ENCODE results near the gene RAP1GAP2. TPM values are rescaled to one million over a fixed set of nuclear protein-coding genes. Genes with fewer than 3 reads are reported as not detected.

RAP1GAP2 gene
- total RNA-seq, 2 experiments from 2014 or later = 11.3 to 28.2 TPM

DNA sequence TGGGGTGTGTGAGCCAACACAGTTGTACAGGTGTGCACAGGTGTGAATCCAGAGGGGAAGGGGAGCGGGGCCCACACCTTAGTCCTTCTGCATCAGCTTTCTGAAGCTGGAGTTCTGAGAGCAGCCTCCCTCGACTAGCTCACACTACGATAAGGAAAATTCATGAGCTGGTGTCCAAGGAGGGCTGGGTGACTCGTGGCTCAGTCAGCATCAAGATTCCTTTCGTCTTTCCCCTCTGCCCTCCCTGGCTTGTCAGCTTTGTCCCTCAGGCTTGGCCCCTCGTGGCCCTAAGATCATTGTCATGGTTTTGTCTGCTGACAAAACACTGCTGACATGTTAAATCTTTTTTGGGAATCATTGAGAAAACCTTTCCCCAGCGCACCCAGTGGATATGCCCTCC lies 219.7 kb downstream of the RAP1GAP2 start:
- no peak overlapping the region for H2AFZ ChIP-seq (ENCODE audit: low read length)
- no peaks in the 10 kb centered on the region for H3K9me2 ChIP-seq (ENCODE audit: insufficient read depth, low read length)
- no peaks in the 10 kb centered on the region for H3K79me2 ChIP-seq (ENCODE audit: insufficient read depth, low read depth, low read length)
- no peak overlapping the region for H3K4me2 ChIP-seq (ENCODE audit: low read length)
- H3K9me3 ChIP-seq (ENCODE audit: low read length) = no peaks in the 10 kb centered on the region
- H3K36me3 ChIP-seq (ENCODE audit: insufficient read depth, low read length) = peaks cover 59% of the 10 kb centered on the region
- peaks cover 4% of the 10 kb centered on the region for H3K4me1 ChIP-seq (ENCODE audit: insufficient read depth, low read length, poor library complexity, severe bottlenecking)
- ChIA-PET CTCF (ENCODE audit: unreplicated experiment) (interaction anchor here (0.6 kb wide), 1 partner anchor 85 kb away, joined by 3 read pairs; no protein-coding TSS in a partner anchor), POLR2A (no interaction called here)
- intact Hi-C loops (cut with micrococcal nuclease; ENCODE audit: unreplicated experiment) = no loop called here
- H3K27ac ChIP-seq (ENCODE audit: low read depth, low read length, poor library complexity, severe bottlenecking) = no peak overlapping the region
- no peak overlapping the region for H3K4me3 ChIP-seq (ENCODE audit: low read depth, low read length, poor library complexity, severe bottlenecking)
- no peaks in the 10 kb centered on the region for H4K20me1 ChIP-seq (ENCODE audit: insufficient read depth, low read length)
- DNase-seq (ENCODE audit: low spot score) = no peak
- no TSS peak for BruUV-seq (replicated peaks)
- TF ChIP-seq, protein P1, sequence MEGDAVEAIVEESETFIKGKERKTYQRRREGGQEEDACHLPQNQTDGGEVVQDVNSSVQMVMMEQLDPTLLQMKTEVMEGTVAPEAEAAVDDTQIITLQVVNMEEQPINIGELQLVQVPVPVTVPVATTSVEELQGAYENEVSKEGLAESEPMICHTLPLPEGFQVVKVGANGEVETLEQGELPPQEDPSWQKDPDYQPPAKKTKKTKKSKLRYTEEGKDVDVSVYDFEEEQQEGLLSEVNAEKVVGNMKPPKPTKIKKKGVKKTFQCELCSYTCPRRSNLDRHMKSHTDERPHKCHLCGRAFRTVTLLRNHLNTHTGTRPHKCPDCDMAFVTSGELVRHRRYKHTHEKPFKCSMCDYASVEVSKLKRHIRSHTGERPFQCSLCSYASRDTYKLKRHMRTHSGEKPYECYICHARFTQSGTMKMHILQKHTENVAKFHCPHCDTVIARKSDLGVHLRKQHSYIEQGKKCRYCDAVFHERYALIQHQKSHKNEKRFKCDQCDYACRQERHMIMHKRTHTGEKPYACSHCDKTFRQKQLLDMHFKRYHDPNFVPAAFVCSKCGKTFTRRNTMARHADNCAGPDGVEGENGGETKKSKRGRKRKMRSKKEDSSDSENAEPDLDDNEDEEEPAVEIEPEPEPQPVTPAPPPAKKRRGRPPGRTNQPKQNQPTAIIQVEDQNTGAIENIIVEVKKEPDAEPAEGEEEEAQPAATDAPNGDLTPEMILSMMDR (conservative IDR thresholded peaks at IDR 0.05; ENCODE audit: low read length) = no peak
- TF ChIP-seq EZH2phosphoT487 (IDR thresholded peaks at IDR 0.05; ENCODE audit: borderline replicate concordance, low read depth, low read length) = no peak

DNA sequence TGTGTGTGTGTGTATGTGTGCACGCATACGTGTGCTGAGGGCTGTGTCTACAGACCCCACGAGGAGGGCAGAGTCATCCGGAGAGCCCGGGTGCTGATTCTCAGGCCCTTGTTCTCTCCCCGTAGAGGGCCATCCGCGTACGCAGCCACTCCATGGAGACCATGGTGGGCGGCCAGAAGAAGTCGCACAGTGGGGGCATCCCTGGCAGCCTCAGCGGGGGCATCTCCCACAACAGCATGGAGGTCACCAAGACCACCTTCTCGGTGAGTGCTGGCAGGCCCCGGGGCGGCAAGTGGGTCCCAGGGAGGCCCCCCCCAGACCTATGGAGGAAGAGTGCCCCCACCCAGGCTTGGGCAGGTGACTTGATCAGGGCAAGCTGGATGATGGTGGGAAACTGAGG lies 221.7 kb downstream of the RAP1GAP2 start:
- intact Hi-C loops (cut with micrococcal nuclease; ENCODE audit: unreplicated experiment) = no loop called here
- Histone ChIP-seq H3K27ac (ENCODE audit: low read depth, low read length, poor library complexity, severe bottlenecking) (no peak overlapping the region), H3K4me1 (ENCODE audit: insufficient read depth, low read length, poor library complexity, severe bottlenecking) (no peaks in the 10 kb centered on the region), H4K20me1 (ENCODE audit: insufficient read depth, low read length) (no peaks in the 10 kb centered on the region), H3K79me2 (ENCODE audit: insufficient read depth, low read depth, low read length) (no peaks in the 10 kb centered on the region), H2AFZ (ENCODE audit: low read length) (no peak overlapping the region), H3K36me3 (ENCODE audit: insufficient read depth, low read length) (peaks cover 62% of the 10 kb centered on the region), H3K4me3 (ENCODE audit: low read depth, low read length, poor library complexity, severe bottlenecking) (no peak overlapping the region), H3K4me2 (ENCODE audit: low read length) (no peak overlapping the region), H3K9me2 (ENCODE audit: insufficient read depth, low read length) (no peaks in the 10 kb centered on the region), H3K9me3 (ENCODE audit: low read length) (peaks cover 10% of the 10 kb centered on the region; the same call in 1 of the 2 replicates)
- TF ChIP-seq, protein P1 (conservative IDR thresholded peaks at IDR 0.05; ENCODE audit: low read length) = no peak
- no peak for TF ChIP-seq EZH2phosphoT487 (IDR thresholded peaks at IDR 0.05; ENCODE audit: borderline replicate concordance, low read depth, low read length)
- ChIA-PET POLR2A (interaction anchor here (0.6 kb wide), 1 partner anchor 117 kb away, joined by 3 read pairs; no protein-coding TSS in a partner anchor), CTCF (ENCODE audit: unreplicated experiment) (no interaction called here)
- no TSS peak for BruUV-seq (replicated peaks)
- DNase-seq (ENCODE audit: low spot score) = no peak

DNA sequence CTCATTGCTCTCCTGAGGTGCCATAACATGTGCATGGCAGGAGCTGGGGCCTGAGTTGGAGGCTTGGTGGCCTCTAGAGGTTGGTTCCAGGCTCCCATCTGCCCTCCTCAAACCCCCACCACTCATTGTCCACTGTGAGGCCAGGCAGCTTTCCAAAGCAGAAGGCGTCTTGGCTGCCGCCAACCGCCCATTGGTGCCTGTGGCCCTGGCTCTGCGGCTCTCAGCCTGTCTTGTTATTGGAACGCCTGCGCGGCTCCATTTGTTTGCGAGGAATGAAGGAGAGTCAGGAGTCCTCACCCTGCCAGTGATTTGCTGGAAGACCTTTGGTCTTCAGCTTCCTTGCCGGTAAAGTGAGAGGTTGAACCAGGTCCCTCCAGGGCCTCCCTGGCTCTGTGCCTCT lies 223.5 kb downstream of the RAP1GAP2 start:
- no peak overlapping the region for H2AFZ ChIP-seq (ENCODE audit: low read length)
- no peaks in the 10 kb centered on the region for H3K79me2 ChIP-seq (ENCODE audit: insufficient read depth, low read depth, low read length)
- H4K20me1 ChIP-seq (ENCODE audit: insufficient read depth, low read length) = no peaks in the 10 kb centered on the region
- peaks cover 75% of the 10 kb centered on the region for H3K36me3 ChIP-seq (ENCODE audit: insufficient read depth, low read length)
- TF ChIP-seq EZH2phosphoT487 (IDR thresholded peaks at IDR 0.05; ENCODE audit: borderline replicate concordance, low read depth, low read length) = no peak
- TF ChIP-seq, protein P1 (conservative IDR thresholded peaks at IDR 0.05; ENCODE audit: low read length) = no peak
- no peak for DNase-seq (ENCODE audit: low spot score)
- peaks cover 18% of the 10 kb centered on the region; the same call in 1 of the 2 replicates for H3K9me3 ChIP-seq (ENCODE audit: low read length)
- H3K4me3 ChIP-seq (ENCODE audit: low read depth, low read length, poor library complexity, severe bottlenecking) = no peak overlapping the region
- H3K27ac ChIP-seq (ENCODE audit: low read depth, low read length, poor library complexity, severe bottlenecking) = no peak overlapping the region
- no peaks in the 10 kb centered on the region for H3K4me1 ChIP-seq (ENCODE audit: insufficient read depth, low read length, poor library complexity, severe bottlenecking)
- ChIA-PET CTCF (ENCODE audit: unreplicated experiment) (no interaction called here), POLR2A (interaction anchor here (0.6 kb wide), 1 partner anchor 11 kb away, joined by 4 read pairs; no protein-coding TSS in a partner anchor)
- no peak overlapping the region for H3K4me2 ChIP-seq (ENCODE audit: low read length)
- no peaks in the 10 kb centered on the region for H3K9me2 ChIP-seq (ENCODE audit: insufficient read depth, low read length)
- intact Hi-C loops (cut with micrococcal nuclease; ENCODE audit: unreplicated experiment) = no loop called here
- no TSS peak for BruUV-seq (replicated peaks)
